HepG2 (cell line): ENCODE results near the gene MYH10. TPM values are rescaled to one million over a fixed set of nuclear protein-coding genes. Genes with fewer than 3 reads are reported as not detected.

Experiments used
- CREBL2 ChIP-seq: sonication (generic); formaldehyde crosslinking; IDR thresholded peaks from 2 replicates; pipeline ENCODE4 v1.8.1; 2023; ENCODE audit warnings: missing genetic modification reagents, mild to moderate bottlenecking, borderline replicate concordance
- ELF4 ChIP-seq: sonication (generic); formaldehyde crosslinking; IDR thresholded peaks from 2 replicates; pipeline ENCODE4 v1.5.0; 2020; ENCODE audit warnings: missing genetic modification reagents, mild to moderate bottlenecking, moderate library complexity, borderline replicate concordance
- HOXA7 ChIP-seq: sonication (generic); formaldehyde crosslinking; IDR thresholded peaks from 2 replicates; pipeline ENCODE4 v1.8.1; 2022; ENCODE audit warnings: mild to moderate bottlenecking, missing genetic modification reagents, moderate library complexity
- HOXA9 ChIP-seq: sonication (generic); formaldehyde crosslinking; IDR thresholded peaks from 2 replicates; pipeline ENCODE4 v1.8.1; 2022; ENCODE audit warnings: missing genetic modification reagents, mild to moderate bottlenecking, moderate library complexity, borderline replicate concordance
- KDM1A ChIP-seq: IDR thresholded peaks from 2 replicates; pipeline ENCODE4 v1.6.1; 2016; ENCODE audit warnings: missing compliant biosample characterization
- KDM2A ChIP-seq: sonication (generic); formaldehyde crosslinking; IDR thresholded peaks from 2 replicates; pipeline ENCODE4 v1.4.0; 2020; ENCODE audit warnings: low read depth, missing genetic modification reagents, borderline replicate concordance
- MEF2D ChIP-seq: sonication (generic); formaldehyde crosslinking; IDR thresholded peaks from 2 replicates; pipeline ENCODE4 v1.5.1; 2020; ENCODE audit warnings: mild to moderate bottlenecking, missing genetic modification reagents
- NRL ChIP-seq: sonication (generic); formaldehyde crosslinking; IDR thresholded peaks from 2 replicates; pipeline ENCODE4 v1.5.0; 2020; ENCODE audit warnings: missing genetic modification reagents, mild to moderate bottlenecking, moderate library complexity, borderline replicate concordance
- PRMT3 ChIP-seq: sonication (generic); formaldehyde crosslinking; IDR thresholded peaks from 2 replicates; pipeline ENCODE4 v1.8.1; 2022; ENCODE audit warnings: low read depth, mild to moderate bottlenecking, moderate library complexity, missing genetic modification reagents, borderline replicate concordance
- RAD21 ChIP-seq: fragments of 450-650 bp; formaldehyde crosslinking; IDR thresholded peaks from 2 replicates; pipeline ENCODE4 v1.5.0; 2020; ENCODE audit warnings: mild to moderate bottlenecking
- SIN3A ChIP-seq: IDR thresholded peaks from 2 replicates; pipeline ENCODE4 v1.6.1; 2011; ENCODE audit warnings: low read depth, mild to moderate bottlenecking, control low read depth, low read length, borderline replicate concordance
- SNAPC2 ChIP-seq: sonication (generic); formaldehyde crosslinking; IDR thresholded peaks from 2 replicates; pipeline ENCODE4 v1.8.1; 2022; ENCODE audit warnings: mild to moderate bottlenecking, missing genetic modification reagents
- SNRNP70 ChIP-seq: fragments of 200-400 bp; formaldehyde crosslinking; IDR thresholded peaks from 2 replicates; pipeline ENCODE4 v1.6.1; 2017; ENCODE audit warnings: mild to moderate bottlenecking, low read depth, low read length, moderate library complexity
- SRSF4 ChIP-seq: fragments of 200-400 bp; formaldehyde crosslinking; IDR thresholded peaks from one replicate; pipeline ENCODE4 v1.6.1; 2018; ENCODE audit warnings: mild to moderate bottlenecking, low read depth, low read length, moderate library complexity; ENCODE audit not compliant: poor library complexity, severe bottlenecking
- TBX2 ChIP-seq: sonication (generic); formaldehyde crosslinking; IDR thresholded peaks from 2 replicates; pipeline ENCODE4 v1.5.0; 2020; ENCODE audit warnings: missing genetic modification reagents, mild to moderate bottlenecking, borderline replicate concordance
- ZHX1 ChIP-seq: sonication (generic); formaldehyde crosslinking; IDR thresholded peaks from 2 replicates; pipeline ENCODE4 v1.8.1; 2022; ENCODE audit warnings: low read depth, mild to moderate bottlenecking, missing genetic modification reagents
- ZNF143 ChIP-seq: sonication (generic); formaldehyde crosslinking; IDR thresholded peaks from 2 replicates; pipeline ENCODE4 v1.4.0; 2020; ENCODE audit warnings: missing genetic modification reagents
- ZNF746 ChIP-seq: sonication (generic); formaldehyde crosslinking; IDR thresholded peaks from 2 replicates; pipeline ENCODE4 v1.8.0; 2022; ENCODE audit warnings: mild to moderate bottlenecking, missing genetic modification reagents
- ZNF775 ChIP-seq: sonication (generic); formaldehyde crosslinking; IDR thresholded peaks from 2 replicates; pipeline ENCODE4 v1.4.0; 2020; ENCODE audit warnings: missing genetic modification reagents, mild to moderate bottlenecking, moderate library complexity, borderline replicate concordance
- ZZZ3 ChIP-seq: sonication (generic); formaldehyde crosslinking; IDR thresholded peaks from 2 replicates; pipeline ENCODE4 v1.4.0; 2020; ENCODE audit warnings: missing genetic modification reagents, mild to moderate bottlenecking, borderline replicate concordance
- polyA plus RNA-seq, 8 experiments: library from polyadenylated mRNA; depleted of rRNA in 3 of 8; stranded (reverse) in 7 of 8; unstranded in 1 of 8; fragments of >200 nt; fragmentation: Illumina TruSeq in 4 of 8; extraction: Trizol in 4 of 8; gene quantifications; 2 replicates each; pipeline versions ENCODE4 v1.2.1 to v1.2.3, GENCODE V29; 2011 to 2016; ENCODE audit warnings: low read depth in 4 of 8, missing spikeins in 1 of 8, mixed read lengths in 1 of 8; ENCODE audit not compliant: insufficient read depth in 1 of 8
- total RNA-seq, 5 experiments: library from RNA; depleted of rRNA; stranded (reverse); fragments of >200 nt; fragmentation: Illumina TruSeq; extraction: Trizol; gene quantifications; 2 replicates each; pipeline ENCODE4 v1.2.3, GENCODE V29; 2016; ENCODE audit warnings: low read depth in 1 of 5
- TF ChIP-seq, protein P1 (sequence below): sonication (generic); formaldehyde crosslinking; IDR thresholded peaks from 2 replicates; pipeline ENCODE4 v1.4.0; 2020; ENCODE audit warnings: missing genetic modification reagents

Gene MYH10
- total and polyA plus RNA-seq, 2 of the 13 experiments (the other 11 are each of a cell fraction or from before 2014, with no cell fraction given): 43.4 to 68.6 TPM

- TF ChIP-seq ELF4 (CRISPR knock-in tag): no peak
- peak; percentile 70 for TF ChIP-seq RAD21
- TF ChIP-seq KDM1A (CRISPR knock-in tag): no peak
- TF ChIP-seq MEF2D (CRISPR knock-in tag): no peak; the same call in 1 of the 2 replicates
- no peak for TF ChIP-seq PRMT3 (CRISPR knock-in tag)
- no peak for TF ChIP-seq SNRNP70
- TF ChIP-seq TBX2: peak; percentile 66; the same call in 1 of the 2 replicates
- no peak for TF ChIP-seq ZZZ3 (CRISPR knock-in tag)
- TF ChIP-seq HOXA9: no peak
- no peak for TF ChIP-seq ZNF775
- TF ChIP-seq, protein P1, sequence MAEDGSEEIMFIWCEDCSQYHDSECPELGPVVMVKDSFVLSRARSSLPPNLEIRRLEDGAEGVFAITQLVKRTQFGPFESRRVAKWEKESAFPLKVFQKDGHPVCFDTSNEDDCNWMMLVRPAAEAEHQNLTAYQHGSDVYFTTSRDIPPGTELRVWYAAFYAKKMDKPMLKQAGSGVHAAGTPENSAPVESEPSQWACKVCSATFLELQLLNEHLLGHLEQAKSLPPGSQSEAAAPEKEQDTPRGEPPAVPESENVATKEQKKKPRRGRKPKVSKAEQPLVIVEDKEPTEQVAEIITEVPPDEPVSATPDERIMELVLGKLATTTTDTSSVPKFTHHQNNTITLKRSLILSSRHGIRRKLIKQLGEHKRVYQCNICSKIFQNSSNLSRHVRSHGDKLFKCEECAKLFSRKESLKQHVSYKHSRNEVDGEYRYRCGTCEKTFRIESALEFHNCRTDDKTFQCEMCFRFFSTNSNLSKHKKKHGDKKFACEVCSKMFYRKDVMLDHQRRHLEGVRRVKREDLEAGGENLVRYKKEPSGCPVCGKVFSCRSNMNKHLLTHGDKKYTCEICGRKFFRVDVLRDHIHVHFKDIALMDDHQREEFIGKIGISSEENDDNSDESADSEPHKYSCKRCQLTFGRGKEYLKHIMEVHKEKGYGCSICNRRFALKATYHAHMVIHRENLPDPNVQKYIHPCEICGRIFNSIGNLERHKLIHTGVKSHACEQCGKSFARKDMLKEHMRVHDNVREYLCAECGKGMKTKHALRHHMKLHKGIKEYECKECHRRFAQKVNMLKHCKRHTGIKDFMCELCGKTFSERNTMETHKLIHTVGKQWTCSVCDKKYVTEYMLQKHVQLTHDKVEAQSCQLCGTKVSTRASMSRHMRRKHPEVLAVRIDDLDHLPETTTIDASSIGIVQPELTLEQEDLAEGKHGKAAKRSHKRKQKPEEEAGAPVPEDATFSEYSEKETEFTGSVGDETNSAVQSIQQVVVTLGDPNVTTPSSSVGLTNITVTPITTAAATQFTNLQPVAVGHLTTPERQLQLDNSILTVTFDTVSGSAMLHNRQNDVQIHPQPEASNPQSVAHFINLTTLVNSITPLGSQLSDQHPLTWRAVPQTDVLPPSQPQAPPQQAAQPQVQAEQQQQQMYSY (CRISPR knock-in tag): no peak
- TF ChIP-seq SIN3A: peak; percentile 30; the same call in 1 of the 2 replicates
- TF ChIP-seq ZNF746 (CRISPR knock-in tag): peak; percentile 39; the same call in 1 of the 2 replicates
- no peak for TF ChIP-seq SNAPC2 (CRISPR knock-in tag)
- peak; percentile 87; the same call in 1 of the 2 replicates for TF ChIP-seq ZHX1
- peak; percentile 74; the same call in 1 of the 2 replicates for TF ChIP-seq CREBL2 (CRISPR knock-in tag)
- no peak for TF ChIP-seq HOXA7
- no peak for TF ChIP-seq SRSF4
- TF ChIP-seq KDM2A (CRISPR knock-in tag): peak; percentile 76
- TF ChIP-seq ZNF143: 0 out of 2 replicates have a peak, but pooled peaks have one; percentile 38
- peak; percentile 89; the same call in 1 of the 2 replicates for TF ChIP-seq NRL (CRISPR knock-in tag)
Measured at GRCh38 chr17:8630802-8631553, 453 bp upstream of the MYH10 start (continued).
